GM13977 (cell line): Measurements from ENCODE around the gene STYXL1.

ENCODE experiments used
- DNase-seq: peaks from one replicate; pipeline ENCODE4 v3.0.0; 2012; ENCODE audit warnings: low spot score
- in situ Hi-C: fragments of 300-500 bp; cut with MboI; formaldehyde crosslinking; loops from one replicate; pipeline ENCODE4 v1.12.0; 2022; ENCODE audit warnings: low sequenced_read_pairs, low pct_unique_long_range_greater_than_20kb, mixed read lengths, inconsistent platforms; ENCODE audit not compliant: unreplicated experiment
- TF ChIP-seq, protein P1 (sequence below): IDR thresholded peaks from 2 replicates; pipeline ENCODE4 v1.5.1; 2012; ENCODE audit warnings: mild to moderate bottlenecking, control low read depth; ENCODE audit not compliant: insufficient read depth; ENCODE audit errors: extremely low read depth, missing control alignments

STYXL1 gene

DNA sequence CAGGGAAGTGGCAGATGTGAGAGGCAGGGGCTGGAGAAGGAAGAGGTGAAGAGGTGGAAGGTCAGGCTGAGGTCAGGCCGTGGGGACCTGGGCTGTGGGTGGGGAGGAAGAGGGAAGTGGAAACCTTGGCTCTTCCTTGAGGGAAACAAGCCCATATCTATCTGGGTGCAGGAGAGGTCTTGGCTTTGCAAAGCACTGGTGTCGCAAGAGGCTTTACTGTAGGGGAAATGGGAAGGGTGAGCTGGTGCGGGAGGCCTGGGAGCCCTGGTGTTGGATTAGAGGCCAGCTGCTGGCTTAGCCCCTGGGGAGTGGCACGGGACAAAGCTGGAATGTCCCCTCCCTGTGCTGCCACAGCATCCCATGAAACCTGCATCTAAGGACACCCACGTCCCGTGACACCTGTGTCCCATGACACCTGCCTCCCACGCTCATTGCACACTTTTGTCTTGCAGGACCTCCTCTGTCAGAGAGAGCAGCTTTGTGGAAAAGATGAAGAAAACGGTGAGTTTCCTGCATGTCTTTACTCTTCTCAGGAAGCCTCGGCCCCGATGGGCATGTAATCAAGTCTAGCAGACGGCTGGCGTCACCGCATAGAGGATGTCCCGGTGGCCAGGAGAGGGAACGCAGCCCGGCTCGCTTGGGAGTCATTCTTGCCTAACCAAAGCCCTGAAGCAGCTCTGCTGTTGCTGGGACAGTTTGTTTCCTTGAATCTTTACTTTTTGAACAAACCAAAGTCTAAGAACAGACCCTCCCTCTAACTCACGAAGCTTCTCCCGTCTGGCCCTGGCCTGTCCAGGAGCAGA is 75.6 kb downstream of the STYXL1 start:
- in situ Hi-C loops = no loop called here
- TF ChIP-seq, protein P1, sequence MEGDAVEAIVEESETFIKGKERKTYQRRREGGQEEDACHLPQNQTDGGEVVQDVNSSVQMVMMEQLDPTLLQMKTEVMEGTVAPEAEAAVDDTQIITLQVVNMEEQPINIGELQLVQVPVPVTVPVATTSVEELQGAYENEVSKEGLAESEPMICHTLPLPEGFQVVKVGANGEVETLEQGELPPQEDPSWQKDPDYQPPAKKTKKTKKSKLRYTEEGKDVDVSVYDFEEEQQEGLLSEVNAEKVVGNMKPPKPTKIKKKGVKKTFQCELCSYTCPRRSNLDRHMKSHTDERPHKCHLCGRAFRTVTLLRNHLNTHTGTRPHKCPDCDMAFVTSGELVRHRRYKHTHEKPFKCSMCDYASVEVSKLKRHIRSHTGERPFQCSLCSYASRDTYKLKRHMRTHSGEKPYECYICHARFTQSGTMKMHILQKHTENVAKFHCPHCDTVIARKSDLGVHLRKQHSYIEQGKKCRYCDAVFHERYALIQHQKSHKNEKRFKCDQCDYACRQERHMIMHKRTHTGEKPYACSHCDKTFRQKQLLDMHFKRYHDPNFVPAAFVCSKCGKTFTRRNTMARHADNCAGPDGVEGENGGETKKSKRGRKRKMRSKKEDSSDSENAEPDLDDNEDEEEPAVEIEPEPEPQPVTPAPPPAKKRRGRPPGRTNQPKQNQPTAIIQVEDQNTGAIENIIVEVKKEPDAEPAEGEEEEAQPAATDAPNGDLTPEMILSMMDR = no peak
- DNase-seq = no peak

DNA sequence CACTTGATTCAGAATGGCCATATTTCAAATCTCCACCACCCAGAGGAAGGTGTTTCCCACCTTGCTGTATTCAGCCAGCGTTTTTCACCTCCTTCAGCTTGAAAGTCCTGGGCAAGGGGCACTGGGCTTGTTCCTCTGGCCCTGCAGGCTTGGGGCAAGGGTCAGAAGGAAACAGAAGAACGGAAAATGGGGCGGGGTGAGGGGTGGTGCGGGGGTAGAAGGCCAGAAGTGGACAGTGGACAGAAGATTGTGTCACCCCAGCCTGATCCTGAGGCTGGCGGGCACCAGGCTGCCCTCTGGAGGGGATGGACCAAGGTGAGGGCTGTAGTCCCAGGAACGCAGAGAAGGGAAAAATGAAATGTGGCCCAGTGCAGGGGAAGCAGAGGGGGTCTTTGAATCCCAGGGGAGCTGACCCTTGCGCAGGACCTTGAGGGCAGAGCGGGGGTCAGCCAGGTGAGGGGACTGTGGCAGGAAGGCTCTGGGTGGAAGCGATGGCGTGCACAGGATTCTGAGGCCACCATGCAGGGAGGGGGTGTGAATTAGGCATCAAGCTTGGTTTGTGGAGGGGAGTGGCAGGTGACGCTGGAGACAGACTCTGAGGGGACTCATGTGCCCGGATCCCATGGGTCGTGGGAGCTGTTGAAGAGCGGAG is 76.4 kb downstream of the STYXL1 start:
- DNase-seq = no peak
- TF ChIP-seq, protein P1 = no peak
- in situ Hi-C loops = no loop called here

DNA sequence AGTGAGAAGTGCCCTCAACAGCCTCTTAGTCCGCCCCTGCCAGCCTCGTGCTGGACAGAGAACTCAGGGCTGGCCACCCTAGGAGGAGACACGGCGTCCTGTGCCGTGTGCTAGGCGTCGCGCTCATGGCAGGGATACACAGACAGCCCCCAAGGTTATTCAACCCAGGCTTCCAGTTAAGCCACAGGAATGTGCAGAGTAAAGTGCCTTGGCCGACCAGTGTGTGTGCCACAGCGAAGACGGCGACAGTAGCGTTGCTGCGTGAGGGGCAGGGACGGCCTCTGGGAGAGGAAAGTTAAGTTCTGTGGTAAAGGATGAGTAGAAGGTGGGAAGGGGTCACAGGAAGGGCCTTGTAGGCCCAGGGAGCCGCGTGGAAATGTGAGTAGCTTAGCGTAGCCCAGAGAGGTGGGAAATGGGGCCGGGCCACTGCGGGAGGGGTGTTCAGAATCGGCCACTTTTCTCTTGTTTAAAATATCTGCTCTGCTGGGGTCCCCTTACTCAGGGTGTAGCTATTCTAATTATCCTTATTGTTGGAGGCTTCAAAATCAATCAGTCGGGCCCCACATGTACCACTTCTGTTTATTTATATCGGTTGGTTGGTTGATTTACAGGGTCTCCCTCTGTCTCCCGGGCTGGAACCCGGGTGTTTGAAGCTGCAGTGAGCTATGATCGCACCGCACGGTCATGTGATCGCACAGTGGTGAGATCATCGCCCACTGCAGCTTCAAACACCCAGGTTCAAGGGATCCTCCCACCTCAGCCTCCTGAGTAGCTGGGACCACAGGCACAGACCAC is 77.9 kb downstream of the STYXL1 start:
- in situ Hi-C loops = no loop called here
- TF ChIP-seq, protein P1 = no peak
- no peak for DNase-seq

DNA sequence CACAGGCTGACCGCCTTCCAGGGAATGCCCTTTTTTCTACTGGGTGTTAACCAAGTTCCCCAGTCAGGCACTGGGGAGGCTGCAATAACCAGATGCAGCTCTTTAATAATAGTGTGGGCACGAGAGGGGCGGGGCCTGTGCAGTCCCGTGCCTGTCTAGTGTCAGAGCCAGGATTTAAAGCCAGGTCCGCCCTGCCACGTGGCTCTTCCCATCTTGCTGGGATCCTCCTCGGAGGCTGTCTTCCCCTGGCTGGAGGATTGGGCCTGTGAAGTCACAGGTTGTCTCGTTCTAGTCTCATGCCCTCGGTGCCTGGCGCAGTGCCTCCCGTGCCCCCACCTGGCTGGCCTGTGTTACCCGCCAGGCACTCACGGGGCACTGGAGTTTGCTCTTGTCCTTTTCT is 78.6 kb downstream of the STYXL1 start:
- TF ChIP-seq, protein P1 = no peak
- in situ Hi-C loops = no loop called here
- no peak for DNase-seq

DNA sequence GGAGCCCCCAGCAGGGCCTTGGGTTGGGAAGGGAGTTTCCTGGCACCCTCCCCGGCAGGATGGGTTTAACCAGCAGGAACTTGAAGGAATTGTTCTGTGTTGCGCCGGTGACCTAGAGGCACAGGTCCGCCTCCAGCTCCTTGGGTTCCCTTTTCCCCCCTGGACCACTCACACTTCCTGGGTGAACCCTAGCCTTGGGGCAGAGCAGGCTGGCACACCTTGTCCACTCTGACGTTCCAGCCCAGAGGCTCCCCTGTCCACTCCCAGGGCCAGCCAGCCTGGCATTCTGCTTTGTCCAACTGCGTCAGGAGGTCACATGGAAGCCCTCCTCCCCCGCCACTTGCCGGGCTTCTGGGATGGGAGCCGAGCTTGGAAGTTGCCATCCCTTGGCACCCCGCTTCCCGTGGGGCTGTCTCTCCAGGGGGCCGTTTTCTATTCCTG is 79.2 kb downstream of the STYXL1 start:
- no peak for DNase-seq
- TF ChIP-seq, protein P1 = no peak
- in situ Hi-C loops = no loop called here

DNA sequence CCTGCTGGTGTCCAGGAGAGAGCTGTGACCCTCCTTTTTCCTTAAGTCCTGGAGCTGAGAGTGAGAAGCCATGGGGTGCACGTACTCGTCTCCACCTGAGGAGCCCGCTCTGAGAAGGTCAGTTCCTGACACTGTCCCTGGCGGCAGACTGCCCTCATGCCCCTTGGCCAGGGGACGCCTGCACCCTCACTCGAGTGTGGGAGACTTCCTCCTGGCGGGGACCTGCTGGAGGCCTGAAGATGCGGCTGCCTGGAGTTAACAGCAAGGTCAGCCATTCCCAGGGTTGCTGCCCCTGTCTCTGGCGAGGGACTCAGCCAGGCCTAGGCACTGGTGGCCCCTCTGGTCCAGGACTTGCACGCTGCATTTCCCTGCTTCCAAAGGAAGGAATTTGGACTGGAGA is 79.8 kb downstream of the STYXL1 start:
- in situ Hi-C loops = no loop called here
- DNase-seq = no peak
- TF ChIP-seq, protein P1 = no peak
